Erythroblast (primary cell): Measurements from ENCODE around the gene TMEM115.

Experiments used
- GATA1 ChIP-seq: IDR thresholded peaks from 2 replicates; pipeline ENCODE4 v1.6.1; 2011; ENCODE audit warnings: low read depth, mild to moderate bottlenecking, control low read depth, low read length, moderate library complexity
- POLR2A ChIP-seq: IDR thresholded peaks from 2 replicates; pipeline ENCODE4 v1.6.1; 2011; ENCODE audit warnings: mild to moderate bottlenecking, low read length

DNA sequence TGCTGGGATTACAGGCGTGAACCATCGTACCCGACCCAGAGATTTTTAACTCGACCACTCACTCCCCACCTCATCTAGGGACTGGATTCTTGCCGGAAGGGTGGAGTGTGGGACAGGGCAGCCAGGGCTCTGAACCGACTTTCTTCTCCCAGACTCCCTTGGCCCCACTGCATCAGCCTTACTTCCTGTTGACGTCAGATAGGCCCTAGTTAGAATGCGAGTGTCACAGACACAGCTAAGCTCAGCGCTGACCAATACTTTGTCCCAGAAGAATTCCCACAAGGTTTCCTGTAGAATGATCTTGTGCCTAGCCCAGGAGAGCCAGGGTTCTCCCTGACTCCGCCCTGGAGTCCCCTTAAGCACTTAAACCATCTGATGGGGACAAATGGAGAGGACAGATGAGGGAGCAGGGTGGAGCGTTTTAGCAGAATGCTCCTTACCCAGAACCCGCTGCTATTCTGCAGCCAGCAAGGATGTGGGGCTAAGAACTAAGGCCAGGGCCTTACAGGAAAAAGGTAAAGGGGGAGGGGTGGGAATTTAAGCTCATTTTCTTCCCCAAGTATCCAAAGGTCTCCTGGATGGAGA is 25.5 kb downstream of the TMEM115 start:
- TF ChIP-seq POLR2A, result no peak
- TF ChIP-seq GATA1, result no peak
